MM.1S (cell line): Measurements from ENCODE around the gene MBTPS2.
"Not testable (repeated sequence)": the region's sequence is repeated elsewhere in the genome, so short reads cannot be mapped to it uniquely, and the experiment has no call there.

Experiments
- DNase-seq: peaks from one replicate; pipeline ENCODE4 v3.0.0-alpha.2; 2015
- H2AFZ ChIP-seq: fragments of 300-600 bp; sonication (generic); 2 replicates; pipeline ENCODE4 v1.6.0; 2016; ENCODE audit warnings: antibody characterized with exemption, low read length
- H3F3A ChIP-seq: fragments of 300-600 bp; sonication (generic); 2 replicates; pipeline ENCODE4 v1.6.1; 2016; ENCODE audit warnings: mild to moderate bottlenecking, antibody characterized with exemption, low read length, moderate library complexity, mixed read lengths; ENCODE audit not compliant: insufficient read depth
- H3K27ac ChIP-seq: fragments of 300-600 bp; sonication (generic); 2 replicates; pipeline ENCODE4 v1.5.1; 2016; ENCODE audit warnings: mild to moderate bottlenecking, low read length
- H3K27me3 ChIP-seq: fragments of 300-600 bp; sonication (generic); replicated peaks from 2 replicates; pipeline ENCODE4 v1.6.0; 2016; ENCODE audit warnings: low read length; ENCODE audit not compliant: insufficient read depth
- H3K36me3 ChIP-seq: fragments of 300-600 bp; sonication (generic); replicated peaks from 2 replicates; pipeline ENCODE4 v1.6.1; 2016; ENCODE audit warnings: mild to moderate bottlenecking, low read length, mixed read lengths; ENCODE audit not compliant: insufficient read depth
- H3K4me1 ChIP-seq: fragments of 300-600 bp; sonication (generic); 2 replicates; pipeline ENCODE4 v1.6.1; 2016; ENCODE audit warnings: low read length, mixed read lengths
- H3K4me2 ChIP-seq: fragments of 300-600 bp; sonication (generic); 2 replicates; pipeline ENCODE4 v1.6.0; 2016; ENCODE audit warnings: low read depth, low read length
- H3K4me3 ChIP-seq: fragments of 300-600 bp; sonication (generic); 2 replicates; pipeline ENCODE4 v1.5.1; 2016; ENCODE audit warnings: low read length, mixed read lengths
- H3K79me2 ChIP-seq: fragments of 300-600 bp; sonication (generic); 2 replicates; pipeline ENCODE4 v1.6.1; 2016; ENCODE audit warnings: mixed run types, low read length, mixed read lengths
- H3K9ac ChIP-seq: fragments of 300-600 bp; sonication (generic); 2 replicates; pipeline ENCODE4 v1.6.1; 2016; ENCODE audit warnings: low read length, mixed read lengths
- H3K9me2 ChIP-seq: fragments of 300-600 bp; sonication (generic); replicated peaks from 2 replicates; pipeline ENCODE4 v1.6.1; 2016; ENCODE audit warnings: mild to moderate bottlenecking, low read length, mixed read lengths; ENCODE audit not compliant: insufficient read depth
- H3K9me3 ChIP-seq: fragments of 300-600 bp; sonication (generic); replicated peaks from 2 replicates; pipeline ENCODE4 v1.6.1; 2016; ENCODE audit warnings: mild to moderate bottlenecking, low read length, mixed read lengths; ENCODE audit not compliant: insufficient read depth
- H4K20me1 ChIP-seq: fragments of 300-600 bp; sonication (generic); 2 replicates; pipeline ENCODE4 v1.6.1; 2016; ENCODE audit warnings: mild to moderate bottlenecking, low read length, moderate library complexity, mixed read lengths; ENCODE audit not compliant: insufficient read depth
- CTCF ChIP-seq: fragments of 300-600 bp; sonication (generic); IDR thresholded peaks from 2 replicates; pipeline ENCODE4 v1.5.1; 2016; ENCODE audit warnings: antibody characterized with exemption, low read length, mixed read lengths
- EZH2 ChIP-seq: fragments of 300-600 bp; sonication (generic); optimal IDR thresholded peaks from 2 replicates; pipeline ENCODE3; 2017; ENCODE audit warnings: low read depth, mild to moderate bottlenecking, antibody characterized with exemption, low read length, mixed read lengths
- EZH2phosphoT487 ChIP-seq: fragments of 300-600 bp; sonication (generic); IDR thresholded peaks from 2 replicates; pipeline ENCODE4 v1.6.1; 2018; ENCODE audit warnings: antibody characterized with exemption, low read length

MBTPS2 gene

DNA sequence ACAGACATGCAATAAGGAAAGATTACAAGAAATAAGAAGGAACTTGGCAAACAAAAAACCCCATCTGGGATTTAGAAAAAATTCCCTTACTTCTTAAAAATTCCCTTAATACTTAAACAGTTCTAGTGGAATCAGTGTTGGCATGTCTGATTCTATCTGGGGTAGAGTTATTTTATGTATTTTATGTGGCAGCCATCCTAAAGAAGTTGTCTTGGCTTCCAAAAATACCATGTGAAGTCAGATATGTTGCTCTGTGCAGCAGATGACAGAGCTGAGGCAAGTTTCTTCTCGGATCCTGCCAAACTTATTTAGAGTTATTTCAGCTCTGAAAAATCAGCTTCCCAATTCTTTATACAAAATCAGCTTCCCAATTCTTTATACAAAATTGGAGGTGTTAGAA is 31.1 kb downstream of the MBTPS2 start:
- H3F3A ChIP-seq: no peaks in the 10 kb centered on the region
- H2AFZ ChIP-seq: no peak overlapping the region
- H4K20me1 ChIP-seq: no peaks in the 10 kb centered on the region
- H3K9me3 ChIP-seq: no peaks in the 10 kb centered on the region
- H3K9ac ChIP-seq: no peak overlapping the region
- no peak overlapping the region for H3K27ac ChIP-seq
- no peaks in the 10 kb centered on the region for H3K36me3 ChIP-seq
- H3K79me2 ChIP-seq: no peaks in the 10 kb centered on the region
- H3K4me2 ChIP-seq: no peak overlapping the region
- no peak for DNase-seq
- no peaks in the 10 kb centered on the region for H3K9me2 ChIP-seq
- no peak overlapping the region for H3K4me3 ChIP-seq
- no peaks in the 10 kb centered on the region for H3K4me1 ChIP-seq
- H3K27me3 ChIP-seq: no peaks in the 10 kb centered on the region
- TF ChIP-seq EZH2phosphoT487: no peak
- no peak for TF ChIP-seq EZH2
- TF ChIP-seq CTCF: no peak

DNA sequence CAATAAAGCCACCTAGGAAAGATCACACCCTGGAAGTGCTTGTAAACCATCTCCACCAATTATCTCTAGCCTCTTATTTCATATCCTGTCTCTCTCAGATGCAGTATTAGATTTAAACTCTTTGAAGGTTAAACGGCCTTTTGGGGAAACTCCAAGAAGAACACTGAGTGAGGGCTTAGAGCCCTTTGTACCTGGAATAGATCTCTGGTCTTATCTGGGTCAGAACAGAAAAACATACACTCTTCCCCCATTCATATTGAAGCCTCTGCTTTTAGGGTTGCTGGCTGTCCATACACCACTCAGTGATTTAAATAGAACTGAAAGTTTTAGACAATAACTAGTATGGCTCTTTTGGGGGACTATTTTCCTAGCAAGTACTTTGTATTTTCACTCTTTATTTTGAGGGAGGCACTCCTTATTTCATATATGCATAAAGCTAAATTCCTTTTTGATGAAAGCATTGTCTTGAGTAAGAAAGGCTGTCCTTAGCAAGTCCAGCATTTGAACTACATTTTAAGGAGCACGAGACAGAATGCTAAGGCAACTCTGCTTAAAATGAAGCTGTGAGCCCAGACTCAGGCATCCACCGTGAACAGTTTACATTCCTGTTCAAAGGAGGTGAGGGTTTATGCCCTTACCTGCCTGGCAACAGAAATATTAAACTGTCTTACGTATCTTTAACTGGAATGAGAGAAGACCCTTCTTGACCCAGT is 33.8 kb downstream of the MBTPS2 start:
- H3K9me3 ChIP-seq: no peaks in the 10 kb centered on the region
- no peaks in the 10 kb centered on the region for H4K20me1 ChIP-seq
- H3K9me2 ChIP-seq: no peaks in the 10 kb centered on the region
- H3K4me3 ChIP-seq: no peak overlapping the region
- H3K4me1 ChIP-seq: no peaks in the 10 kb centered on the region
- H3K36me3 ChIP-seq: no peaks in the 10 kb centered on the region
- H3K27me3 ChIP-seq: no peaks in the 10 kb centered on the region
- H3K4me2 ChIP-seq: no peak overlapping the region
- no peak overlapping the region for H2AFZ ChIP-seq
- no peak overlapping the region for H3K9ac ChIP-seq
- no peak overlapping the region for H3K27ac ChIP-seq
- no peaks in the 10 kb centered on the region for H3K79me2 ChIP-seq
- no peak for DNase-seq
- H3F3A ChIP-seq: no peaks in the 10 kb centered on the region
- no peak for TF ChIP-seq EZH2phosphoT487
- TF ChIP-seq EZH2: no peak
- no peak for TF ChIP-seq CTCF

GRCh38 chrX:21874182-21874581 is 34.8 kb downstream of the MBTPS2 start:
- not testable (repeated sequence) for DNase-seq, H3F3A ChIP-seq, H3K27me3 ChIP-seq, H3K9me3 ChIP-seq, H3K4me3 ChIP-seq, H3K79me2 ChIP-seq, H3K4me1 ChIP-seq, H3K9ac ChIP-seq, H2AFZ ChIP-seq, H3K36me3 ChIP-seq, H4K20me1 ChIP-seq, H3K4me2 ChIP-seq, H3K9me2 ChIP-seq, H3K27ac ChIP-seq

DNA sequence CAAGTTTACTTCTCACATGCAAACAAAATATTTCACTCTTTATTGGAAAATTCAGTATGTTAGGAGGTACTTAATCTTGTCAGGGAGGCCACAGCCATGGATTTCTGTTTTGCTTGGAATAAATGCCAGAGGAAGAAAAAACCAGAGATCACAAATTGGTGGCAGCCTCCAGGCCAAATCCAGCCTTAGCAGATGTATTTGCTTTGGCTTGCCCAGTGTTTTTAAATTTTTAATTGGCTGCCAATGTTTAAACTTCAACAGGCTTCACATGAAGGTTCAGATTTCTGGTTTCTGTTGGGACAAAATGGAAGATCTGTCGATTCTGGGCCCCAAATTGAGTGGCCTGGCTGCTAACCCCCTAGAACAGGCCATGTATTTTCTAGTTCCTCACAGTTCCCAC is 35.6 kb downstream of the MBTPS2 start:
- Histone ChIP-seq H3K9me2 (no peaks in the 10 kb centered on the region), H3F3A (no peaks in the 10 kb centered on the region)

More for the DNA sequence above, 35.6 kb downstream of the MBTPS2 start:
- H4K20me1 ChIP-seq: no peaks in the 10 kb centered on the region
- H3K79me2 ChIP-seq: no peaks in the 10 kb centered on the region
- H3K4me3 ChIP-seq: no peak overlapping the region
- no peak overlapping the region for H3K4me2 ChIP-seq
- TF ChIP-seq CTCF: no peak
- no peak for TF ChIP-seq EZH2phosphoT487
- TF ChIP-seq EZH2: no peak
- no peaks in the 10 kb centered on the region for H3K9me3 ChIP-seq
- H3K27me3 ChIP-seq: no peaks in the 10 kb centered on the region
- no peaks in the 10 kb centered on the region for H3K36me3 ChIP-seq
- no peak overlapping the region for H3K27ac ChIP-seq
- DNase-seq: no peak
- no peak overlapping the region for H2AFZ ChIP-seq
- no peaks in the 10 kb centered on the region for H3K4me1 ChIP-seq
- no peak overlapping the region for H3K9ac ChIP-seq
